GM12892 (cell line): ENCODE results near the gene ATF5.

Experiments
- POLR2A ChIP-seq: IDR thresholded peaks from 2 replicates; pipeline ENCODE4 v1.6.1; 2011; ENCODE audit warnings: low read depth, low read length, control low read depth
- POLR2AphosphoS5 ChIP-seq: IDR thresholded peaks from 2 replicates; pipeline ENCODE4 v1.6.1; 2011; ENCODE audit warnings: low read depth, low read length, control low read depth

- no peak for TF ChIP-seq POLR2A
- no peak for TF ChIP-seq POLR2AphosphoS5
Measured at GRCh38 chr19:49918089-49918488, 10.9 kb upstream of the ATF5 start.
